ENCODE data around the gene LMTK2.

Gene LMTK2

GRCh38 chr7:98106647-98107312 lies at the start of gene LMTK2:
Gene LMTK2 (plus strand): TSS chr7:98106862. CDS start chr7:98107178, 316 bp downstream.
- peak; percentile 92 for DNase-seq

GRCh38 chr7:98057157-98057556 lies 49.5 kb upstream of the LMTK2 start:
- no peak for DNase-seq

GRCh38 chr7:98058186-98058585 lies 48.5 kb upstream of the LMTK2 start:
- no peak for DNase-seq

GRCh38 chr7:98064233-98064632 lies 42.4 kb upstream of the LMTK2 start:
- no peak for DNase-seq

- no peak for DNase-seq
These were observed 40.5 kb upstream of the LMTK2 start for GRCh38 chr7:98066208-98066607.

GRCh38 chr7:98066934-98067507 lies 39.6 kb upstream of the LMTK2 start:
- no peak for DNase-seq

GRCh38 chr7:98073047-98073446 lies 33.6 kb upstream of the LMTK2 start:
- DNase-seq: no peak

- DNase-seq: no peak
These were observed 30.9 kb upstream of the LMTK2 start for GRCh38 chr7:98075801-98076200.

- no peak for DNase-seq
These were observed 28.9 kb upstream of the LMTK2 start for GRCh38 chr7:98077762-98078161.

- no peak for DNase-seq
These were observed 28.3 kb upstream of the LMTK2 start for GRCh38 chr7:98078197-98078870.

GRCh38 chr7:98079891-98080648 lies 26.6 kb upstream of the LMTK2 start:
- no peak for DNase-seq

- DNase-seq: no peak
These were observed 25.3 kb upstream of the LMTK2 start for GRCh38 chr7:98081319-98081718.

- no peak for DNase-seq
These were observed 22.0 kb upstream of the LMTK2 start for GRCh38 chr7:98084631-98085030.

GRCh38 chr7:98085674-98086073 lies 21.0 kb upstream of the LMTK2 start:
- no peak for DNase-seq

GRCh38 chr7:98086281-98086718 lies 20.4 kb upstream of the LMTK2 start:
- no peak for DNase-seq

GRCh38 chr7:98088109-98088508 lies 18.6 kb upstream of the LMTK2 start:
- DNase-seq: no peak

GRCh38 chr7:98090116-98090515 lies 16.5 kb upstream of the LMTK2 start:
- DNase-seq: no peak

GRCh38 chr7:98091061-98091460 lies 15.6 kb upstream of the LMTK2 start:
- DNase-seq: no peak

- DNase-seq: no peak
These were observed 15.1 kb upstream of the LMTK2 start for GRCh38 chr7:98091523-98091922.

GRCh38 chr7:98097042-98097645 lies 9.5 kb upstream of the LMTK2 start:
- DNase-seq: no peak

GRCh38 chr7:98100088-98100487 lies 6.6 kb upstream of the LMTK2 start:
- DNase-seq: no peak

- DNase-seq: no peak
These were observed 4.5 kb upstream of the LMTK2 start for GRCh38 chr7:98102170-98102569.

- DNase-seq: peak; percentile 5
These were observed 619 bp upstream of the LMTK2 start for GRCh38 chr7:98105942-98106544.

All from stimulated activated naive CD4-positive, alpha-beta T cell treated with Interleukin-2 at 50 U/mL for 16 hours (primary cell).